Measurements from ENCODE around the gene PRKG1. TPM values are rescaled to one million over a fixed set of nuclear protein-coding genes. Genes with fewer than 3 reads are reported as not detected.

Gene PRKG1
- total RNA-seq, 1 experiment from 2014 or later: 10.4 TPM

DNA sequence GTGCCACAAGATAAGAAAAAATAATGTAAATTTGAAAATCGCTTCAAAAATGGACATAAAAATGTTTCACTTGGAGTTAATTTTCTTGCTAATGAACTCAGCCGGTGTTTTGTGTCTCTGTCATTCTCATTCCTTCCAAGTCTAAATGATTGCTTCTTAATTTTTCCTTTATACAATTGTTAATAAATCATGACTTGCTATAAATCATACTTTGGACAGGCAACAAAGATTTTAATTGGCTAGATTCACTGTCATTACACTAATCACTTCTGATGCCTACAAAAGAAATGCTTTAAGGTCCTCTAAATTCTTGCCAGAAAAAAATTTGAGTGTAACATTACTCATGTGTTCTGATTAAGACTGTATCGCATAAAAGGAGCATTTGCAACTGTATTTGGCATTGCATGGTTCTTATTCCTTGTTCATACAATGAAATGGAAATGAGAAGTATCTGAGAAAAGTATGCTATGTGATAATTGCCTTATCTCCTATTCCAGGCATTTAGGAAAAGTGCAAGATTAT lies 1000.3 kb downstream of the PRKG1 start:
- no peak overlapping the region for H2BK120ac ChIP-seq (ENCODE audit: low read depth, low read length, poor library complexity, severe bottlenecking)
- no peak overlapping the region for H3K27ac ChIP-seq (ENCODE audit: insufficient read length, low read depth, low read length)
- H3T11ph ChIP-seq (ENCODE audit: low read length): no peak overlapping the region
- no peak overlapping the region for H2BK15ac ChIP-seq (ENCODE audit: low read depth, low read length)
- no CpG with 5 or more reads among the region's 3 CpGs for WGBS (ENCODE audit: extremely low coverage, insufficient read length, low lambda C conversion rate)
- H3K14ac ChIP-seq (ENCODE audit: insufficient read depth, low read length): no peak overlapping the region
- no peak overlapping the region for H3K18ac ChIP-seq (ENCODE audit: insufficient read length, low read depth, low read length)
- H3K9ac ChIP-seq (ENCODE audit: extremely low read depth, insufficient read length, low read length): no peak overlapping the region
- Mint-ChIP-seq H3K27me3 (ENCODE audit: low read depth) (no peaks in the 10 kb centered on the region), H3K9me3 (no peaks in the 10 kb centered on the region), H3K27ac (no peak overlapping the region), H3K36me3 (ENCODE audit: insufficient read depth in 1 of 3, low read depth in 3 of 3) (no peaks in the 10 kb centered on the region), H3K4me1 (no peaks in the 10 kb centered on the region), H3K4me3 (no peak overlapping the region)
- no peaks in the 10 kb centered on the region for H4K20me1 ChIP-seq (ENCODE audit: control insufficient read depth, insufficient read depth, insufficient read length)
- TF ChIP-seq, protein P1, sequence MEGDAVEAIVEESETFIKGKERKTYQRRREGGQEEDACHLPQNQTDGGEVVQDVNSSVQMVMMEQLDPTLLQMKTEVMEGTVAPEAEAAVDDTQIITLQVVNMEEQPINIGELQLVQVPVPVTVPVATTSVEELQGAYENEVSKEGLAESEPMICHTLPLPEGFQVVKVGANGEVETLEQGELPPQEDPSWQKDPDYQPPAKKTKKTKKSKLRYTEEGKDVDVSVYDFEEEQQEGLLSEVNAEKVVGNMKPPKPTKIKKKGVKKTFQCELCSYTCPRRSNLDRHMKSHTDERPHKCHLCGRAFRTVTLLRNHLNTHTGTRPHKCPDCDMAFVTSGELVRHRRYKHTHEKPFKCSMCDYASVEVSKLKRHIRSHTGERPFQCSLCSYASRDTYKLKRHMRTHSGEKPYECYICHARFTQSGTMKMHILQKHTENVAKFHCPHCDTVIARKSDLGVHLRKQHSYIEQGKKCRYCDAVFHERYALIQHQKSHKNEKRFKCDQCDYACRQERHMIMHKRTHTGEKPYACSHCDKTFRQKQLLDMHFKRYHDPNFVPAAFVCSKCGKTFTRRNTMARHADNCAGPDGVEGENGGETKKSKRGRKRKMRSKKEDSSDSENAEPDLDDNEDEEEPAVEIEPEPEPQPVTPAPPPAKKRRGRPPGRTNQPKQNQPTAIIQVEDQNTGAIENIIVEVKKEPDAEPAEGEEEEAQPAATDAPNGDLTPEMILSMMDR (conservative IDR thresholded peaks at IDR 0.05): no peak
- H2AFZ ChIP-seq (ENCODE audit: low read length): no peak overlapping the region
- no peaks in the 10 kb centered on the region for H3K27me3 ChIP-seq (ENCODE audit: insufficient read depth, low read length)
- H3K79me1 ChIP-seq (ENCODE audit: insufficient read depth, low read depth, low read length, poor library complexity, severe bottlenecking): no peaks in the 10 kb centered on the region
- H2BK5ac ChIP-seq (ENCODE audit: insufficient read length, low read length): no peak overlapping the region
- H3K4ac ChIP-seq (ENCODE audit: low read depth, low read length): no peak overlapping the region
- no peak overlapping the region for H2BK12ac ChIP-seq (ENCODE audit: insufficient read length, low read depth, low read length)
- no peaks in the 10 kb centered on the region for H3K9me3 ChIP-seq (ENCODE audit: control insufficient read depth, low read depth, low read length)
- no peak overlapping the region for H3K23ac ChIP-seq (ENCODE audit: insufficient read length, low read depth, low read length)
- no peak overlapping the region for H3K56ac ChIP-seq (ENCODE audit: insufficient read length, low read depth, low read length)
- H4K91ac ChIP-seq (ENCODE audit: insufficient read length, low read depth, low read length): no peak overlapping the region
- no peak overlapping the region for H4K8ac ChIP-seq (replicated peaks; ENCODE audit: insufficient read length, low read depth, low read length)
- no peaks in the 10 kb centered on the region for H3K79me2 ChIP-seq (ENCODE audit: insufficient read depth, low read length)
- H2BK20ac ChIP-seq (ENCODE audit: low read depth, low read length, poor library complexity, severe bottlenecking): no peak overlapping the region
- no peaks in the 10 kb centered on the region for H3K23me2 ChIP-seq (ENCODE audit: insufficient read length, low read depth, low read length, poor library complexity, severe bottlenecking)
- no peaks in the 10 kb centered on the region; the same call in 1 of the 2 replicates for H3K4me1 ChIP-seq (ENCODE audit: insufficient read depth, low read length)
- no peak overlapping the region for H3K4me2 ChIP-seq (ENCODE audit: insufficient read depth, insufficient read length, low read length)
- no peak overlapping the region for H2AK5ac ChIP-seq (ENCODE audit: insufficient read length, low read length)
- H4K5ac ChIP-seq (ENCODE audit: insufficient read length, low read depth, low read length): no peak overlapping the region
- DNase-seq: no peak

All from H9 (cell line).